Fibroblast of villous mesenchyme (primary cell): Measurements from ENCODE around the gene UBA3. TPM values are rescaled to one million over a fixed set of nuclear protein-coding genes. Genes with fewer than 3 reads are reported as not detected.

Experiments
- DNase-seq: peaks from one replicate; pipeline ENCODE4 v3.0.0-alpha.2; 2010; ENCODE audit warnings: low read depth
- H3K4me3 ChIP-seq: 2 replicates; pipeline ENCODE4 v1.5.1; 2011; ENCODE audit warnings: low read depth, mild to moderate bottlenecking, low read length
- CTCF ChIP-seq: IDR thresholded peaks from 2 replicates; pipeline ENCODE4 v1.5.1; 2012; ENCODE audit warnings: low read depth, mild to moderate bottlenecking, low read length; ENCODE audit not compliant: insufficient read depth
- total RNA-seq: library from RNA; depleted of rRNA; stranded (reverse); fragments of >200 nt; gene quantifications from 2 replicates; pipeline ENCODE4 v1.2.3, GENCODE V29; 2012

The UBA3 gene
- 82.1 and 92.0 TPM in 2 replicates for total RNA-seq

GRCh38 chr3:69080233-69080920 lies at the start of gene UBA3:
Gene UBA3 (minus strand): TSS chr3:69080365. CDS start chr3:69080353, 12 bp downstream.
- TF ChIP-seq CTCF: no peak
- peak; percentile 86 for DNase-seq
- H3K4me3 ChIP-seq: peak within 1 kb of the TSS; percentile 84

- H3K4me3 ChIP-seq: no peak overlapping the region
- peak; percentile 36 for DNase-seq
- no peak for TF ChIP-seq CTCF
Observed at GRCh38 chr3:69129531-69129930, 49.4 kb upstream of the UBA3 start.

- H3K4me3 ChIP-seq: no peak overlapping the region
- TF ChIP-seq CTCF: no peak
- DNase-seq: no peak
Observed at GRCh38 chr3:69128509-69128908, 48.3 kb upstream of the UBA3 start.

GRCh38 chr3:69126999-69127398 lies 46.8 kb upstream of the UBA3 start:
- no peak overlapping the region for H3K4me3 ChIP-seq
- no peak for TF ChIP-seq CTCF

GRCh38 chr3:69126216-69126615 lies 46.1 kb upstream of the UBA3 start:
- DNase-seq: no peak
- H3K4me3 ChIP-seq: no peak overlapping the region
- no peak for TF ChIP-seq CTCF

More at GRCh38 chr3:69126999-69127398, 46.8 kb upstream of the UBA3 start:
- DNase-seq: no peak

GRCh38 chr3:69122403-69122802 lies 42.2 kb upstream of the UBA3 start, which contains the start of gene LMOD3:
Gene LMOD3 (minus strand): TSS chr3:69122595. CDS start chr3:69122386, 209 bp downstream.
- DNase-seq: no peak
- H3K4me3 ChIP-seq: no peak within 1 kb of the TSS
- TF ChIP-seq CTCF: no peak

- no peak overlapping the region for H3K4me3 ChIP-seq
- DNase-seq: peak; percentile 32
- TF ChIP-seq CTCF: no peak
Observed at GRCh38 chr3:69121950-69122349, 41.8 kb upstream of the UBA3 start.
